A172 (cell line): ENCODE results near the gene GPC5. TPM values are rescaled to one million over a fixed set of nuclear protein-coding genes. Genes with fewer than 3 reads are reported as not detected.
"Not testable (repeated sequence)": the region's sequence is repeated elsewhere in the genome, so short reads cannot be mapped to it uniquely, and the experiment has no call there.

Experiments used
- DNase-seq: peaks from one replicate; pipeline ENCODE4 v3.0.0-alpha.2; 2015; ENCODE audit warnings: low spot score
- total RNA-seq: library from RNA; depleted of rRNA; stranded (reverse); fragments of >200 nt; shearing (Covaris generic); gene quantifications from 2 replicates; pipeline ENCODE4 v1.2.3, GENCODE V29; 2014

GPC5 gene
- total RNA-seq, 1 experiment from 2014 or later: not detected

DNA sequence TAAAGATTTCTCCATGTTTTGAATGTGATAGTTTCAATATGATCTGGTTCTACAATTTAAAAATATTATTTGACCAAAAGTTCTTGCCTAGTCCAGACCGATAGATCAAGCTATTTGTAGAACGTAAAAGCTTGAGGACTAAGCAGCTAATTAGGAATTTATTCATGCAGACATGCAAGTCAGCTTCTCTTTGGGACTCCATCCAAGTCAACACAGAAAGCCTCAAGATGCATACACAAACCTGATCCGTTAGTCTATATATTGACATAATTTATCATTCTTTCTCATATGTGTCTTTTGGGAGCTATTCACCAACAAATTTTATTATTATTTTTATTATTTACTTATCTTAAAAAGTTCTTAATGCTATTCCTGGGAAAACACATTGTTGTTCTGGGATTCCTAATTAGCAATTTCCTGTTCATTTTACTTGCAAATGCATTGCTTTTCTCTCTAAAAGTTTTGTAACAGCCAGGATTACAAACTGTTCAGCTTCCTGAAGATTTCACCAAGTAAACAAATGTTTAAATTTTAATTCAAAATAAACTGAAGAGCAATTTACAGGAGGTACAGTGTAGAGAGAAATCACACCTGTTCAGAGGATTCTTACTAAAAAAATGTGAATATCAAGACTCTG lies 375.3 kb downstream of the GPC5 start:
- DNase-seq: no peak

DNA sequence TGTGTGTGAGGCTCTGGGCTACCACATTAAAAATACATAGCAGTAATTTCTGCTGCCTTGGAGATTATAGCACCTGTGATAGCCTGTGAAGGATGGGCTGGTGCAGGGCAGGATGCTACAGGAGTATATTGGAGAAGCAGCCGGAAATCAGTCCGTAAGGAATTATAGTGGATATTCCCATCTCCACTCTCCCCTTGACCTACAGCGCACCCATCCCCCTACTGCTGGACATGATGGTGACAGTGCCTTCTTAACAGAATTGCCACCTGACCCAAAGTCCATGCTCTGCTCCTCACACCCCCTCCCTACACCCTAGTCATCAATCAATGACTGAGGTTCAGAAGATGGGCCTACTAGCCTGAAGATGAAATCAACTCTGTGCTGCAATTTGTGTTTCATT lies 376.0 kb downstream of the GPC5 start:
- no peak for DNase-seq

GRCh38 chr13:91776611-91777193 lies 378.3 kb downstream of the GPC5 start:
- no peak for DNase-seq

DNA sequence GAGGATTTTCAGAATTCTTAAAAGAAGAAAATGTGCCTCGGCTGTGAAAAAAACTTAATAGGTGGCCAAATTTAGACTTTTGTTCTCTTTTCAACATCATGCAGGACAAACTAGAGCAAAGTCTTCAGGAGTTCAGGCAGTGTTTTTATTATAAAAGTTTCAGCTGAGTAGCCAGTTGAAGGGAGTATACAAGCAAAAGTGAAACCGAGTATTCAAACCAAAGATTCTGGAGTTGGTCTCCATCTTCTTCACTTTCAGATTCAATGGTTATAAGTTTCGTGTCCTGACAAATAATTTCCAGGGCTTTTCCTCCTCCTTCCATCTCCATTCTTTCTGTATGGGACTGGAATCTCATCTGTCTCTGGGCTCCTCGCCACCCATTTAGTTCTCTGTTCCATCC lies 379.7 kb downstream of the GPC5 start:
- no peak for DNase-seq

DNA sequence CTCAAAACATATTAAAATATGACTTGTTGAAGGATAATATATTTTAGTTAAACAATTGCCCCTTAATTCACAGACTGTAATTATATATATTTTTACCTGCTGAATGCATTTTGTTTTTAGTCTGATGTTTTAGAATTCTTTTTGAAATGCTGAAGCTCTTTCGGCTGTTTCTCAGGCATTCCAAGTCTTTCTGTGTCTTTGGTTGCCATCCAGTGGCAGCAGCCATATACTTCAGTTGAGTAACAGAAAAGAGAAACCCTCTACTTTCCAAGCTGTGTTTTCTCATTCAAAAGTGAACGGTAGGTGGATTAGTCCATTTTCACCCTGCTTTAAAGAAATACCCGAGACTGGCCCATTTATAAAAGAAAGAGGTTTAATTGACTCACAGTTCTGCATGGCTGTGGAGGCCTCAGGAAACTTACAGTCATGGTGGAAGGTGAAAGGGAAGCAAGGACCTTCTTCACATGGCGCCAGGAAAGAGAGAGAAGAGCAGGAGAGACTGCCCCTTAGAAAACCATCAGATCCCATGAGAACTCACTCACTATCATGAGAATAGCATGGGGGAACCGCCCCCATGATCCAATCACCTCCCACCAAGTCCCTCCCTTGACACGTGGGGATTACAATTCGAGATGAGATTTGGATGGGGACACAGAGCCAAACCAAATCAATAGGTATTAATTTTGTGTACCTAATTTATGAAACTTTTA lies 383.7 kb downstream of the GPC5 start:
- DNase-seq: peak; percentile 5

GRCh38 chr13:91785431-91786119 lies 387.2 kb downstream of the GPC5 start:
- DNase-seq: peak; percentile 0

GRCh38 chr13:91792054-91792453 lies 393.6 kb downstream of the GPC5 start:
- no peak for DNase-seq

DNA sequence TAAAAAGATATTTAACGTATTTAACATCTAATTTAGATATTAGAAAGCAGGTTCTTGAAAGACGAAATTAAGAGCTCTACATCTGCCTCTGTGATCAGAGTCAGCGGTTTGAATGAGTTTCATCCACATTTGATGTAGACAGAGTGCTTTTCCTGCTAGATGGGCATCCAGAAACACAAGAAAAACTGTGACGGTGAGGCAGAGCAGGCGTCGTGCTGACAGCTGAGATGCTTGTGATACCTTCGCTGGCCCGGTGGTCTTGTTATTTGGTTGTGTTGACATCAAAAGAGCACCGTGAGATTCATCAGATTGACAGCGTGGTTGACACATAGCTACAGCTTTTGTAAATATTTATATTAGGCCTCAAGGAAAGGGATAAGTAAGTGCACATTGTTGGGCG lies 399.1 kb downstream of the GPC5 start:
- no peak for DNase-seq

GRCh38 chr13:91798338-91798737 lies 399.9 kb downstream of the GPC5 start:
- DNase-seq: not testable (repeated sequence)

DNA sequence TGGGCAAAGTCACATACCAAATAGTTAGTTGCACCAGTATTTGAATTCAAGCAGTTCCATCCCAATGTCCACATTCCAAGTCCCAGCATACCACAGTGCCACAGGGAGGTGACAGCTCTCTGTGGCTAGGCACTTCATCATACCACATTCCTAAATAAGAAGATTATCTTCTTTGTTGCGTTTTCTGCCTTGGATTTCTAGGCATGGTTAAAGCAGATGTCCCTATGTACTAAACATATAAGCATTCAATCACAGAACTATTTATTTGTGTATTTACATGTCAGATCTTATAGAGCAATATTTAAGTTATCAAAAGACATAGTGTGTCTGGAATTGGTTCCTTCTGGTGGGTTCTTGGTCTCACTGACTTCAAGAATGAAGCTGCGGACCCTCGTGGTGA lies 403.4 kb downstream of the GPC5 start:
- DNase-seq: not testable (repeated sequence)

DNA sequence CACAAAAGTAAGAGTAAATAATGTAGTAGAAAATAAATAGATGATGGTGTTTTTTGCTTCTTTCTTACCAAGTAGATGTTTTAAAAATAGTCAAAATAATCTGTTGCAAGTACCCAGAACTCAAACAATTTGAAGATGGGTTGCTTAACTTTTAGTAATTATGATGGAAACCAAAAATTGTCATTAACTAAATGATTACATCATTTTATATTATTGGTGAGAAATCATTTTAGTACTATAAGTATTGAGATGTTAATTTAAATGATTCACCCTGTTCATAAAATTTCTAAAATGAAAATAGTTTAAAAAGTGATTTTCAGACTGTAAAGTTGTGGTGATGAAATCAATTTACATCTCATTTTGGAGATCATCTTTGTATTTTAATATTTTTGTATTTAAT lies 404.5 kb downstream of the GPC5 start:
- no peak for DNase-seq

DNA sequence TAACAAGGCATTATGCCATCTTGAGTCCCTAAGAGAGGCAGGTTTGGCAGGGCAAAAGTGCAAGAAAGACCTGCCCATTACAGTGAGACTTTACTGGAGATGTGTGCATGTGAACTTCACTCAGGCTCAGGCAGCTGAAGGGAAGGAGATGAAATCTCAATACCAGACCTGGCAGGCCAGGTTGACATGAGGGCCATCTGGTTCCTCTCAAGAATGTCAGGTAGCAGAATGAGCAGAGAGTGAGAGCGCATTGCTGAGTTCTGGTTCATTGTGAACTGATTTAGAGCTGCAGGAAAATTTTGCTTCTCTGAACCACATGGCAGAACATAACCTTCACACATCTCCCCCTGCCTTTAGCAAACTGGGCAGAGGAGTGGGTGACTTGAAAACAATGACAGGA lies 406.3 kb downstream of the GPC5 start:
- DNase-seq: no peak

DNA sequence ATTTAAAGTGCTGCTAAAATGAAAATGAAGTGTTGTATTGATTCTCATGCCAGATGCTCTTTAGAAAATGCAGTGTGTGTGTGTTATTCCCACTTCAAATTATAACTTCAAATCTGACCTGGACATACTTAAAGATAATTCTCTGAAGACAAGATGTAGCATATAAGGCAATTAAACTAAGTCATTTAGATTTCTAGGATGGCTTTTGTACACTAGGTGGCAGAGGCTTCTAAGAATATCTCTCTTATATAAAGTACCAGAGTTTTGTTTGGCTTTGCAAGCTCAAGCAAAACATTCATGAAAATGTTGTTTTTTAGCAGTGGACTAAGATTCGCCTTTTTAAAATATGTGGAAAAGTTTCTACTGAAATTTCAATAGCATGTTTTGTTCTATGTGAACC lies 407.2 kb downstream of the GPC5 start:
- DNase-seq: peak; percentile 4

DNA sequence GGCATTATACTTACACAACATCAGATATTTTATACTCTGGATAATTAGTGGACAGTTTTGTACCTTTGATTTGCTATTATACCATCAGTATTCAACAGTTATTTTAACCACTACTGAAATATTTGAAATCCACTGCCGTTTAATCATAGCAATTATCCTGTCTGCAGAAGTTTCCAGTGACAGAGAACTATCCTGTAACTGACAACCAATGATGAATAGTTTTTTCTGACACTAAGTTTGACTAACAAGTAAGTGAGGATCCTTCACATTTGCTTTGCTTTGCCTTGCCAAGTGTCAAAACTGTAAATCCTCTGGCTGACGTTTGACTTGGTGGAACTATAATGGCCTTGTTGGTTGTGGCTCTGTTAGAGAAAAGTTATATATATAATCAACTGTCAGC lies 410.7 kb downstream of the GPC5 start:
- no peak for DNase-seq

DNA sequence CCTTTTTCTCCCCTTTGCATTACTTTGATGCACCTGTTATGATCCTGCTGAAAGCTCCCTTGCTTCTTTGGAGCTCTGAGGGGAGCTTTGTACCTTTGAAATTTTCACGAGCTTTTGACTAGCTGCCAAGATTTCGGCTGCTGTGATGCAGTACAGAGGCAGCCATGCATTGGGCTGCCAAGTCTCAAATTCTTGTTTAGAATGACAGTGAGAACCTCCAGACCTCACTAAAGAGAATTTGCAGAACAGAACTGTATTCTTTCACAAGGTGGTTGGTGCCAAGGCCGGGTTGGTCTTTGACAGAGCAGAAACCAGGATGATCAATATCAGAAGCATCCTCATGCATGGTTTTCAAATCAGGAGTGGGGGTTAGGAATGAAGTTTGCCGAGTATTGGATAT lies 414.8 kb downstream of the GPC5 start:
- no peak for DNase-seq

- DNase-seq: peak; percentile 1
These were observed 417.9 kb downstream of the GPC5 start for GRCh38 chr13:91816263-91816807.

DNA sequence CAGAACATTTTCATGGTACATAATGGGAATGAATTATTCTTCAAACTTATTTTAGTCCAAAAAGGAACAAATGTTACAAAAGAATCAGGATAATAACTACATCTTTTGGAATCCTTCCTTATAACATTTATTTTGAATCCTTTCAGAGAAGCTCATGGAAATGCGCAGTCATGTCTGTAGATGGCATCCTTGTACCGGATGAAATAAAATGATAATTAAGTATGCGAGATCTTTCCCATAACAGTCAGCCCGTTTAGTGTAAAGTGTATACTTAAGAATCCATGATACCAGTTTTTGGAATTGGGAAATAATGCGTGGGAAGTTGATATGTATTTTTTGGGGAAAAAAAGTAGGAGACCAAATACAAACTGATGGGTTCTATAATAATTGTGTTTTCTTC lies 418.8 kb downstream of the GPC5 start:
- DNase-seq: peak; percentile 40

DNA sequence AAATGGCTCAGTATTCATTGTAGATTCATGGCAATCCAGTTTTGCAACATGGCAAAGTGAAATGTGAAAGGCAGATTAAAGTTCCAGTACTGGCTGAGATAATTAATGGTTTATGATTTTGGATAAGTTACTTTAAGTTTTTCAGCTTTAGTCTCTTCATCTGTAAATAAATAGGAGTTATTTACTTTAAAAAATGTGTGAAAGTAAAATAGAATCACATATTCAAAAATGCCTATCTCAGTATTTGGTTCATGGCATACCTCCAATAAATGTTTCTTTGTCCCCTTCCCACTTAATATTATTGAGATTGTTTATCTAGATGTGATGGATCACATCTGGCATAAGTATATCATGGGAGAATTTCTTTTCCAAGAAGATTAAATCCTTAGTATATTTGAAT lies 426.0 kb downstream of the GPC5 start:
- no peak for DNase-seq

DNA sequence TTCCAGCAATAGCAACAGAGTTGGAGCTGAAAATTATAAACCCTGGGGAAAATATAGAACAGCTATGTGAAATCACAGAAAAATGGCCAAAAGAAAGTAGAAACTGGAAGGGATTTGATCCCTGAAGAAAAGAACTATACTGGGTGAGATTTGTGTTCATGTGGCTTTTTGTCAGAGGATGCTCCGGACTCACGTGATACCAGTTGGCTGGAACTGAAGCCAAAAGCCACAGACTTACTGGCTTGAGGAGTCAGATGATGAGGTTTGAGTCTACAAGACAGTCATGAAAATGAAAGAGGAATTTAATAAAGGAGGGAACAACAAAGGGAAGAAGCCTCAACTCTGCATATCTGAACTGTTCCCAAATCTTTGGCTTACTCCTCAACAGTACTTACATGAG lies 427.1 kb downstream of the GPC5 start:
- DNase-seq: no peak

DNA sequence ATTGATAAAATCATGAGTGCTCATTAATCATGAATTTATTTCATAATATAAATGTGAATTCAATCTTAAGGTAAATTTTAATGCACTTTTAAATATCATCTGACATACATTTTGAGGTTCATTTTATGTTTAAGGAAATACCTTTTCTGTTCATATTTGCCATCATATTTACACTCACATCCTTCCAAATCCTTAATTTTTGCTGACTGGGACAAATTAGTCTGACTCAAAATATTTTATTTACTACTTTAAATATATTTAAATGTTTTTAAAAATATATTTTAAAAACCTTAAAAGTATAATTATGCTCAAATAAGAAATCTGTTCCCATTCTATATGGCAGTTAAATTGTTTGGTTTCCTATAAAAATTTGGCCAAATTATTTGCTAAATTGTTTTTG lies 438.1 kb downstream of the GPC5 start:
- DNase-seq: no peak

DNA sequence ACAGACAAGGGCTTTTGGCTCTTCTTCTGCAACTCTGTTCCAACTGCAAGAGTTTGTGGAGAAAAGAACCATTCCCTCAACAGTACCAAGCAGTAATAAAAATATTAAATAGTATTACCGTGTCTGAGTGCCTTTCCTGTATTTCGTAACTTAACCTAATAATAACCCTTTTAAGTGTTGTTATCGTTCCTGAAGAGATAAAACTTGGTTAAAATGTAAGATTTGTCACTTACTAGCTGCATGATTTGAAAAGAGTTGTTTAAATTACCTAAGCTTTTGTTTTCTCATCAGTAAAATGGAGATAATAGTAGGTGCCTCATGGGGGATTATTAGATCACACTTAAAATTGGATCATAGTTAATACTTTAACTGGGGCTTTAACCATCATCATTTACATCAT lies 447.2 kb downstream of the GPC5 start:
- DNase-seq: no peak

GRCh38 chr13:91863699-91864098 lies 465.3 kb downstream of the GPC5 start:
- DNase-seq: no peak

- DNase-seq: no peak
These were observed 469.9 kb downstream of the GPC5 start for GRCh38 chr13:91868351-91868750.
